Medulla oblongata (tissue), 1 donor: Measurements from ENCODE around the gene DUSP9.
"Not testable (repeated sequence)": the region's sequence is repeated elsewhere in the genome, so short reads cannot be mapped to it uniquely, and the experiment has no call there.

Experiments
- DNase-seq: peaks from one replicate; pipeline ENCODE4 v3.0.0-alpha.2; 2015; ENCODE audit errors: extremely low spot score

The DUSP9 gene

DNA sequence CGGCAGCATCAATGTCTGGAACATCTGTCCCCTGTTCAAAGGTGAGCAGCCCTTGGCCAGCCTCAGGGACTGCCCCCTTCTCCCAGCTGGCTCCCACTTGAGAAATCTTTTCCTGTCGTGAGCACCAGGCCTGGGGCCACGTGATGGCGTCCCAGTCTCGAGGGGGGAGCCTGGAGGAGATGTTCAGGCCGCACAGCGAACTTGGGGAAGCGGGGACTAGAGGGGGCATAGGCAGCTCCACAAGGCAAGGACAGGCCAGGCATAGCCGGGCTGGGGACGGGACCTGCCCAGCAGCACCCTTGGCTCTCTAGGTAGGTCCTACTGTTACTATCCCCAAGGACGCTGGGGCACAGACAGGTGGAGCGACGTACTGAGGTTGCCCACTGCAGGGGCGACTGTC is 43.5 kb downstream of the DUSP9 start:
- DNase-seq = no peak

DNA sequence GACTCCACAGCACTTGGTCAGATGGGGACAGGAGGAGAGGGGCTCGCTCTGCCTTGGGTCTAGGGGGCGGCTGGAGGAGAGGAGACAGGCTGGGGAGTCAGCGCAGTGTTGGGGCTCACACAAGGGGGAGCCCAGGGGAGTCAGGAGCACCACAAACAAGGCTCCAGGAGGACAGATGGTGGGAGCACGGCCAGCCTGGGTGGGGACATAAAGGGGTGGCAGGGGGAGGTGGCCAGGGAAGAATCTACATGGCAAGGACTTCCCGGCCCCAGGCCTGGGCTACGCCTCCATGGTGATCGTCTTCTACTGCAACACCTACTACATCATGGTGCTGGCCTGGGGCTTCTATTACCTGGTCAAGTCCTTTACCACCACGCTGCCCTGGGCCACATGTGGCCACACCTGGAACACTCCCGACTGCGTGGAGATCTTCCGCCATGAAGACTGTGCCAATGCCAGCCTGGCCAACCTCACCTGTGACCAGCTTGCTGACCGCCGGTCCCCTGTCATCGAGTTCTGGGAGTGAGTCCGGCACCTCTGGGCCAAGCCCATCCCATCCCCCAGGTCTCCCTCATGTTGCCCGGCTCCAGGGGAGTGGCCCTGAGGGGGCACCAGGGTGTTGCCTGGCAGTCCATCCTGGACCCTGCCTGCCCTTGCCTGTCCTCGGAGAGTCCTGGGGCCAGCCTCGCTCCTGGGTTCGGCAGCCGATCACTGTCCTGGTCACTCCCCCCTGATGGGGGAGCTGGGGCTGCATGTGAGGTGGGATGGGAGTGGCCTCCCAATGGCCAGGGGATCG is 44.2 kb downstream of the DUSP9 start:
- DNase-seq = not testable (repeated sequence)

DNA sequence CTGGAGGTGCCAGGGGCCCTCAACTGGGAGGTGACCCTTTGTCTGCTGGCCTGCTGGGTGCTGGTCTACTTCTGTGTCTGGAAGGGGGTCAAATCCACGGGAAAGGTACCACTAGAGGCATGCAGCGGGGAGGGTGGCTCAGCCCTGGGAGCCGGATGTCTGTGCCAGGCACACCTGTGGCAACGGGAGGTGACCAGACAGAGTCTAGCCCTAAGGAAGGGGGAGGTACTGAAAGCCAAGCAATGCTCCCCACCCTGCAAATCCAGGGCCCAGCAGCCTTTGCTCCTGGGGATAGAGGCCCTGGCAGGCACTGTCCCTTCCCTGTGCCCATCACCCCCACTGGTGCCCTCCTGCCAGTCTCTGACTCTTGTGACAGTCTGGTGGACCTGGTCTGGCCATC is 45.0 kb downstream of the DUSP9 start:
- DNase-seq = no peak

DNA sequence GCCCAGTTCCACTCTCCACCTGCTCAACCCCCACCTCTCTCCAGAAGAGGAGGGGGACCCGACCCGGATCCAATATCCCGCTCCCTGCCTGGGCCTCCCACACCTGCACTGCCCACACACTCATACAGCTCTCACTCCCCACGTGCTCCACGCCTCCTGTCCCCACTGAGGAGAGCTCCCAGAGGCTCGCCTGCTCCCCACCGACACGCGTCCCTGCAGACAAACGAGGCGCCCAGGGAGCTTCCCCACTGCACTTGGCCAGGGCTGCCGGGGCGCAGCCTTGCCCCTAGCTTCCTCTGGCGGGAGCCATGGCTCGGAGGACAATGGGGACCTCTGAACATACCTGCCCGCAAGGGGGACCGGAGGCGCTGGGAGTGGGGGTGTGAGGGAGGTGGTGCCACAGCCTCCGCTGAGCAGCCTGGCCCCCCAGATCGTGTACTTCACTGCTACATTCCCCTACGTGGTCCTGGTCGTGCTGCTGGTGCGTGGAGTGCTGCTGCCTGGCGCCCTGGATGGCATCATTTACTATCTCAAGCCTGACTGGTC is 45.7 kb downstream of the DUSP9 start:
- DNase-seq = no peak

DNA sequence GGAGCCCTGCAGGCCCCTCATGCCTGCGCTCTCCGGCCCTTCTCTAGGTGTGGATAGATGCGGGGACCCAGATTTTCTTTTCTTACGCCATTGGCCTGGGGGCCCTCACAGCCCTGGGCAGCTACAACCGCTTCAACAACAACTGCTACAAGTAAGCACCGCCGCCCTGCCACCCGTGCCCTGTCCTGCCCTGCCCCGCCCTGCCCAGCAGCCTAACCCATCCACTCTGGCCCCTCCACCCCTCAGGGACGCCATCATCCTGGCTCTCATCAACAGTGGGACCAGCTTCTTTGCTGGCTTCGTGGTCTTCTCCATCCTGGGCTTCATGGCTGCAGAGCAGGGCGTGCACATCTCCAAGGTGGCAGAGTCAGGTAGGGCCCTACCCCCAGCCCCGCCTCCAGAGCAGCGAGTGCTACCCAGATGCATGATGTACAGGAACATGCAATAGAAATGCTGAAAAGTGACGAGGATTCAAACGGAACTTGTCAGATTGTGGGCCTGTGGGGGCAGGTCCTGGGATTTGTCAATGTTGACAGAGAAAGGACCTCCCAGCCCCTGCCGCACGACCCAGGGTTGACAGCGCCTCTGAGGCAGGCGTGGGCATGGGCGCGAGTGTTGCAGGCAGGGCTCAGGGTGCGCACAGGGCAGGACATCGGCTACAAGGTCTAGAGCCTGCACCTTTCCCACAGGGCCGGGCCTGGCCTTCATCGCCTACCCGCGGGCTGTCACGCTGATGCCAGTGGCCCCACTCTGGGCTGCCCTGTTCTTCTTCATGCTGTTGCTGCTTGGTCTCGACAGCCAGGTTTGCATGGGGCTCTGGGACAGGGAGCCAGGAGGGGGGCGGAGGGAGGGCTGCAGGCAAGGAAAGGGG is 46.4 kb downstream of the DUSP9 start:
- DNase-seq = no peak

DNA sequence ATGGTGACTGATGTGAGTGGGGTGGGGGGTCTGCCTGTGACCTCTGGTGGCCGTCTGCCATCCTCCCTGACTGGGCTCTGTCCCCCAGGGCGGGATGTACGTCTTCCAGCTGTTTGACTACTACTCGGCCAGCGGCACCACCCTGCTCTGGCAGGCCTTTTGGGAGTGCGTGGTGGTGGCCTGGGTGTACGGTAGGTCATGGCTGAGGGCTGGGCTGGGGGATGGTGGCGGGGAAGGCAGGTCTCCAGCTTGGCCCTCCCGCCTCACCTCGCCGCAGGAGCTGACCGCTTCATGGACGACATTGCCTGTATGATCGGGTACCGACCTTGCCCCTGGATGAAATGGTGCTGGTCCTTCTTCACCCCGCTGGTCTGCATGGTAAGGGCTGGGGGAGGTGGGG is 47.3 kb downstream of the DUSP9 start:
- not testable (repeated sequence) for DNase-seq

DNA sequence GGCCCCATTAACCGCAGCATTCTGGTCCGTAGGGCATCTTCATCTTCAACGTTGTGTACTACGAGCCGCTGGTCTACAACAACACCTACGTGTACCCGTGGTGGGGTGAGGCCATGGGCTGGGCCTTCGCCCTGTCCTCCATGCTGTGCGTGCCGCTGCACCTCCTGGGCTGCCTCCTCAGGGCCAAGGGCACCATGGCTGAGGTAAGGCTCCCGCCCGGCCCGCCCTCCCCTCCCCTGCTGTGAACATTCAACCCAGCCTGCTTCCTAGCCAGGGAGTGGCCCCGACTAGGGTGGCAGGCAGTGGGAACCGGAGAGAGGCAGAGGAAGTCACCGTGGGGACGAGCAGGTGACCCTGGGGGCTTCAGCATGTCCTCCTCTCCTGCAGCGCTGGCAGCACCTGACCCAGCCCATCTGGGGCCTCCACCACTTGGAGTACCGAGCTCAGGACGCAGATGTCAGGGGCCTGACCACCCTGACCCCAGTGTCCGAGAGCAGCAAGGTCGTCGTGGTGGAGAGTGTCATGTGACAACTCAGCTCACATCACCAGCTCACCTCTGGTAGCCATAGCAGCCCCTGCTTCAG is 47.8 kb downstream of the DUSP9 start:
- no peak for DNase-seq

DNA sequence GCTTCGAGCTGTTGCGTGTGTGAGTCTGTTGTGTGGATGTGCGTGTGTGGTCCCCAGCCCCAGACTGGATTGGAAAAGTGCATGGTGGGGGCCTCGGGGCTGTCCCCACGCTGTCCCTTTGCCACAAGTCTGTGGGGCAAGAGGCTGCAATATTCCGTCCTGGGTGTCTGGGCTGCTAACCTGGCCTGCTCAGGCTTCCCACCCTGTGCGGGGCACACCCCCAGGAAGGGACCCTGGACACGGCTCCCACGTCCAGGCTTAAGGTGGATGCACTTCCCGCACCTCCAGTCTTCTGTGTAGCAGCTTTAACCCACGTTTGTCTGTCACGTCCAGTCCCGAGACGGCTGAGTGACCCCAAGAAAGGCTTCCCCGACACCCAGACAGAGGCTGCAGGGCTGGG is 49.1 kb downstream of the DUSP9 start:
- no peak for DNase-seq

DNA sequence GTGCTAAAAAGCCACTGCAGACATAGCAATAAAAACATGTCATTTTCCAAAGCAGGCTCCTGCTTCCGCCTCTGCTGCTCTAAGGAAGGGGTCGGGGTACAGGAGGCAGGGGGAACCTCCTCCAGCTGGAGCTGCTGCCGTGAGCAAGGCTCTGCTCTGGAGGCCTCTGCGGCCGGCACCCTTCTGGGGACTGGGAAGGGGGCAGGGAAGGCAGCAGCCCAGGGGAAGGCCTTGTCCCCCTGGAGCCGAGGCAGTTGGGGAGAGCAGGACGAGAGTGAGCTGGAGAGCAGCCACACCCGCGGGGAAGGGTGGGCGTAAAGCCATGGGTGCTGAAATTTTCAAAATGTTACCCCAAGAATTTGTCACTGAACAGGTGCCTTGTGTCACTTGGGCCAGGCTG is 49.5 kb downstream of the DUSP9 start:
- DNase-seq = not testable (repeated sequence)

DNA sequence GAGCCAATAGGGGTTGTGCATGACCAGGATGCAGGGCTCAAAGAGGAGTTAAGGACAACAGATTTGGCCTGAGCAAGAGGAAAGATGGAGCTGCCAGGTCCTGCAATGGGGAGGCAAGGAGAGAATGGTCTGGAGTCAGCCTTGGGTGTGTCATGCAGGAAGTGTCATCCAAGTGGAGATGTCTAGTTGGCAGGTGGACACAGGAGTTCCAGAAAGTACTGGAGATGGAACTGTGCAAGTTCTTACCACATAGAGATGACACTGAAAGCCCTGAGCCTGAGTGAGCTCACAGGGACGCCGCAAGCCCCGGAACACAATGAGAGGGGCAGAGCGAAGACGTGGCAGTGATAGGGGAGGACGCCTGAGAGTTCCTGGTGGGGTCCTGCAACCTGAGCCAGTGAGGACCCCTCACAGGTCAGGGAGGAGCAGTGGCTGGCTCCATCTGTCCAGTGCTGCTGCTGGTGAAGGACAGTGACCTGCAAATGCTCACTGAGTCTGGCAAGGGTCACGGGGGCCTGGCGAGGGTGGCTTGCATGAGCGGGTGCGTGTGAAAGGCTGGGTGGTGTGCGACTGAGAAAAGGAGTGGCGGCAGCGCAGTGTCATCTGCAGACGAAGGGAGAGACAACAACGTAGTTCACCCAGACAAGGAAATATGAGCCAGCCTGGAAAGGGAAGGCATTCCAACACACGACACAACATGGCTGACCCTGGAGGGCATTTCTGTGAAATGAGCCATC is 50.2 kb downstream of the DUSP9 start:
- DNase-seq = not testable (repeated sequence)

DNA sequence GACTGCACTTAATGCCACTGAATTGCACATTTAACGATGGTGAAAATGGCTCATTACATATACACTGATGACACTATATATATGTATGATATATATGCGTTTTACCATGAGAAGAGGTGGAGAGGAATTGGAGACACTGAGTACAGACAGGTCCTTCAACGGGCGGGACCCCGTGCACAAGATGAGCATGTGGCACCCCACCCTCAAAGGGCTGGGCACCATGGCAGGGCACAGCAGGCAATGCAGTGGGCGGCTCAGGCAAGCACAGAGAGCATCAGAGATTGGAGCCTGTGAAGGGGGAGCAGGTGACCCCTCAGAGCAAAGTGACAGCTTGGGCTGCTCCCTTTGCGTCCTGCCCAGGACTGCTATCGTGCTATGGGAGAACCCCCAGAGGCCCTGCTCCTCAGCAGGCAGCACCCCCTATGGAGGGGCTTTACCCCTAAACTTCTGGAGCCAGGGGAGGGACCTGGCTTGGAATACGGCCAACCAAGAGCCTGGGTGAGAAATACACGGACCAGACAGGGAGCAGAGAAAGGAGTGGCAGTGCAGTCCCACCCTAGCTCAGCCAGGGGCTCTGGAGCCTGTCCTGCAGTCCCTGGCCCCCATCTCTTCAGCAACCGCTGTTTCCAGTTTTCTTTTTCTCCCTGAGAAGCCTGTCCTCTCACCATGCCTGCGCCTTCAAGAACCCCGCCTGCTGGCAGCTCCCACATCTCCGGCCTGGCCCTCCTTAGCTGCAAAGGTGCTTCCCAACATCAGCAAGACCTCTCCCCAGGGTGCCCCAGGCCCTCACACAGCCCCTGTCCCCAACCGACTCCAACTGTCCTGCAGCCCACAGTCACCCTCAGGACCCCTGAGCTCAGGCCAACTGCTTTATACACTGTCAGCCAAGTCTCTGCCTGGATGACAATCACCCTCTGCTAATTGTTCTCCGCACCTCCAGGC is 51.2 kb downstream of the DUSP9 start:
- no peak for DNase-seq

DNA sequence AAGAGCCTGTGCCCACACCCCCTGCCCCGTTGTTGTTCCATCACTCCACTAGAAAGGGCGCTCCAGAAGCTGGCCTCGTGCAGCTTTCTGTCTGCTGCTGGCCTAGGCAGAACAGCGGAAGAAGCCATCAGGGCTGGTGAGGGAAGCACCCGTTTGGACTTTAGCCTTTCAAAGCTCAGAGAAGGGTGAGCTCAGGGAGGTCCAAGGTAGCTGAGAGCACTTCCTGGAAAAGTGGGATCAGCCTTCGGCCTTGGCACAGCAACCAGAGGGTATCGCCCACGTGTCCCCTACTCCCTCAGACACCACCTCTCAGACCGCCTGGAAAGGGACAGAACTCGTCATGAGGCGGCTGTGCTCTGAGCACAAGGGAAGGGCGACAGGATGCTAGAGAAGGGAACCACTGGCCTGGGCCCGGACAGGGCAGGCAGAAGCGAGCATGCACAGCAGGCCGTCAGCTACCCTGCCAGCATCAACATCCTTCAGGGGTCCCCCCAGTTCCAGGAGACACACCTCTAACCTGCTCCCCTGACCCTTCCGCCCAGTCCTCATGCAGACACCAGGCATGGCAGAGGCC is 52.3 kb downstream of the DUSP9 start:
- not testable (repeated sequence) for DNase-seq

DNA sequence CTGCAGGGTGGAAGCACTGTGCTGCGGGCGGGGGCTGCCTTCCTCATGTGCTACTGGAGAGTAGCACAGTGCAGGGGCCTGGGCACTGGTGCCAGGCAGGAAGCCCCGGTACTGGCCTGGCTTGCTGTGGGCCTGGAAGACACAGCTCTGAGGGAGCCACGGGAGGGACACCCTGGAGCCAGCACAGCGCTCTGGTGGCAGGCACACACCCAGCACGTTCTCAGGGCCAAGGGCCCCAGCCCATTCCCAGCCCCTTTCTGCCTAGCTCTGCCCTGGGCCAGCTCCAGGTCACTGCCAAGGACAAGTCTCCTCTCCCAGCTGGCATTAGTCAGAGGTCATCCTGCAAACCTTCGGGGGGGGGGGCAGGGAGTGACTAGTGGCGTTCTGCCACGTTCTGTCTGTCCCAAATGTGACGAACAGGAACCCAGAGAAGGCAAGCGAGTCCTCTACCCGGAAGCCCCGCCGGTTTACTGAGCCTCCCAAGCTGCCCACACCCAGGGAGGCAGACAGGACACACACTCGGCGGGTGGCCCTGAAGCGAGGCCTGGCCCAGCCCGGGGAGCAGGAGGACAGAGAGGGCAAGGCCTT is 52.9 kb downstream of the DUSP9 start:
- not testable (repeated sequence) for DNase-seq

DNA sequence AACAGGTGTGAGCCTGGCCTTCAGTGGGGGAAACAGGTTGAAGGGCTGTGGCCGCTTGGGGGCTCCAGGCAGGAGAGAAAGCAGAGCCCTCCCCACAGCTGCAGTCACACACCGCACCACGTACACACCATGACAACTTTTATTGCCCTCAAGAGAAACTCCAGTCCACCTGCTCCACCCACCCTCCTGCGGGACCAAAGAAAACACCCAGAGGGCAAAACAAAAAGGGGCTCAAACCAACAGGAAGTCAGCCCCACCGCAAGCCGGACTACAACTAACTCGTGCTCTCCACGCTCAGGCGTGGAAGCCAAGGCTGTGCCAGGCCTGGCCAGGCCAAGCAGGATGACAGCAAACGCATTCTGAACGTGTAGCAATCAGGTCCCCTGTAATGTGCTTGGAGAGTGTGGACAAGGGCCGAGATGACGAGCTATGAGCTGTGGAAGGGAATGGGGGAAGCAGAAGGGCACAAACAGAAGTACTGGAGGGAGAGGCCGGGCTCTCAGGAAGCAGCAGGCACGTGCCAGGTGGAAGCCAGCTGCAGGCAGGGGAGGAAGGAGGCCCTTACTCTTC is 53.5 kb downstream of the DUSP9 start:
- DNase-seq = no peak
